ENCODE results near the gene NIT1.

DNA sequence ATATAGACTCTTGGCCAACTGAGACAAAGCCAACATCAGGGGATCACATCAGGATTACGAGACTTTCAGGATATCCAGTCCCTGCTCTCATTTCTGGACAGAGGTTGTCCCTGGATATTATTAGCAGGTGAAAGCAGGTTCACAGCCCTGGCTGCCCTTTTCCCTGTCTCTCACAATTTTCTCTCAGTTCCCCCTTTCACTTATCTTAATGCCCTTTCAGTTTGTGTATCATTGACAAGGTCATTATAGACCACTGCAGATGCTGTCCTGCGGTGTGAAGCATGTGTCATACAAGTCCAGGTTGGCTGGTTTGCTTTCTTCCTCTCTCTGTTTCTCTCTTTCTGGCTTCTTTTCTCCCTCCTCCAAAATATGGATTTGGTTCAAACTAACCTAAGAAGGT lies 21.9 kb upstream of the NIT1 start:
- TF ChIP-seq POLR2A (IDR thresholded peaks at IDR 0.05) = no peak
- TF ChIP-seq, protein P1, sequence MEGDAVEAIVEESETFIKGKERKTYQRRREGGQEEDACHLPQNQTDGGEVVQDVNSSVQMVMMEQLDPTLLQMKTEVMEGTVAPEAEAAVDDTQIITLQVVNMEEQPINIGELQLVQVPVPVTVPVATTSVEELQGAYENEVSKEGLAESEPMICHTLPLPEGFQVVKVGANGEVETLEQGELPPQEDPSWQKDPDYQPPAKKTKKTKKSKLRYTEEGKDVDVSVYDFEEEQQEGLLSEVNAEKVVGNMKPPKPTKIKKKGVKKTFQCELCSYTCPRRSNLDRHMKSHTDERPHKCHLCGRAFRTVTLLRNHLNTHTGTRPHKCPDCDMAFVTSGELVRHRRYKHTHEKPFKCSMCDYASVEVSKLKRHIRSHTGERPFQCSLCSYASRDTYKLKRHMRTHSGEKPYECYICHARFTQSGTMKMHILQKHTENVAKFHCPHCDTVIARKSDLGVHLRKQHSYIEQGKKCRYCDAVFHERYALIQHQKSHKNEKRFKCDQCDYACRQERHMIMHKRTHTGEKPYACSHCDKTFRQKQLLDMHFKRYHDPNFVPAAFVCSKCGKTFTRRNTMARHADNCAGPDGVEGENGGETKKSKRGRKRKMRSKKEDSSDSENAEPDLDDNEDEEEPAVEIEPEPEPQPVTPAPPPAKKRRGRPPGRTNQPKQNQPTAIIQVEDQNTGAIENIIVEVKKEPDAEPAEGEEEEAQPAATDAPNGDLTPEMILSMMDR (IDR thresholded peaks at IDR 0.05) = no peak
